Endometrial microvascular endothelial cells (primary cell): ENCODE results near the gene AMOT. TPM values are rescaled to one million over a fixed set of nuclear protein-coding genes. Genes with fewer than 3 reads are reported as not detected.
"Not testable (repeated sequence)": the region's sequence is repeated elsewhere in the genome, so short reads cannot be mapped to it uniquely, and the experiment has no call there.

Experiments
- in situ Hi-C: cut with HindIII; loops from 2 replicates; pipeline ENCODE4 v1.10.0; 2017; ENCODE audit warnings: low sequenced_read_pairs, low pct_unique_long_range_greater_than_20kb; ENCODE audit errors: inconsistent ontology term
- total RNA-seq: library from RNA; depleted of rRNA; stranded (reverse); fragments of >200 nt; gene quantifications from one replicate; pipeline ENCODE4 v1.2.3, GENCODE V29; 2015; ENCODE audit errors: inconsistent ontology term

Gene AMOT
- total RNA-seq = 7.3 TPM

DNA sequence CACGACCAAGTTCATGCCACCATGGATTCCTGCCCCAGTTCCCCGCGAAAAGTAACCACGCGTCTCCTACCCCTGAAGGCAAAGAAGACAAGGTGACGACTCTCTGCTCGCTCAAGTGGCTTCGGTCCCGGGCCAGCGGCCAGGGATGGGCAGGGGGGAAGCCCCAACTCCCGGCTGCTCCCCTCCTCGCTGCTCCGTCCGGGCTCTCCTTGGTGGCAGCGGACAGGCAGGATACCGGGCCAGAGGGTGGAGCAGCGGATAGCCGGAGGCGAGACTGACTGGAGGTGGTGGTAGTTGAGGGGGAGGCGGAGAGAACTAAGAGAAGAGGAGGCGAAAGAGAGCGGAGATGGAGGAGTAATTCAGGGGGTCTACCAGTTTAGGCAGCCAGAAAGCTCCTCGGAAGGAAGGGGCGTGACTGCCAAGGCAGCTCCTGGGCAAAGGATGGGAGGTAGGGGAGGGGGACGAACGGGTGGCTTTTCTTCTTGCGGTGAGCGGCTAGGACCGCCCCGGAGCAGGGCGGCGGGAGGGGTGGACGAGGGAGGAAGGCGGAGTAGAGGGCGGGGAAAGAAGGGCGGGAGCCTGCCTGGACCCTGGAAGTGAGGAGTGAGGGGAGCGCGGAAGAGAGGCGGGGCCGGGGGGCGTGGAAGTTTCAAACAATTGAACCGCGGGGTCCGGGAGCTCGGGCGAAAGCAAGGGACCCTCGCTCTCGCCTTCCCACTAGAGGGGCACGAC lies at the start of gene AMOT:
TSS of gene AMOT (minus strand) at position 450 of the 732 bp plus-strand sequence. CDS start 17,705 bp downstream, outside the sequence.
- in situ Hi-C loops = no loop called here

GRCh38 chrX:112889400-112889799 lies 48.8 kb upstream of the AMOT start:
- in situ Hi-C loops = no loop called here

- in situ Hi-C loops = no loop called here
Measured at GRCh38 chrX:112888916-112889315, 48.3 kb upstream of the AMOT start.

DNA sequence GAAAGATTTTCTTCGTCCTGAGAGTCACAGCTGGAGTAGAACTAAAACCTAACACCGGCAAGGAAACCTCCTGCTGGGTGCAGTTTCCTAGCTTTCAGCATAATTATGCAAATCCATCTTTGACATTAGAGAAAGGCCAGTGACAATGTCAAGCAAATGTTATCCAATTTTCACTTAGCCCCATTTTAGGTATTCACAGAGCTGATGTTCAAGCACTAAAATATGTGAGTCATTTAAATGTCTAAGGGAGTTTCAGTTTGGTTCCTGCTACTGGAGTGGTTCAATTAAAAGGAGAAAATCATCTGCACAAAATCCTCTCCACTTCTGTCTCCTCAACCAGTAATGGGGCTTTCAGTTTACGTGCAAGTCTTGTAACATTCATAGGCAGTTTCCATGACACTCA lies 37.1 kb upstream of the AMOT start:
- in situ Hi-C loops = no loop called here

DNA sequence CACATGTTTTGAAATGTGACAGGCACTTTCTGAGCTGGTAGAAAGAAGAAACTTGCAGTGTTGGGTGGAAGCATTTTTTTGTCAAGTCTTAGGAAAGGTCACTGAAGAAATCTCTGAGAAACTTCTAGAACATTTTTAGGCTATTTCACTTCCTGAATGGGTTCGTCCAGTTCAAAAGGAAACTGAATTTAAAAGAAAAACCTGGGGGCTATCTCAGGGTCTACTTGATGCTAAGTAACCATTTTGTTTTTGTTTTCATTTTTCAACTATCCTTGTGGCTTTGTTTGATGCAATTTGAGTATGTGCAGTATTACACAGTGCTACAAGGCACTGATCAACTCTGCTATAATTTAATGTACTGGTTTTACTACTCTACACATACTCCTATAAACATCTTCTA lies 34.0 kb upstream of the AMOT start:
- in situ Hi-C loops = no loop called here

- in situ Hi-C loops = no loop called here
Measured at GRCh38 chrX:112874175-112874574, 33.5 kb upstream of the AMOT start.

DNA sequence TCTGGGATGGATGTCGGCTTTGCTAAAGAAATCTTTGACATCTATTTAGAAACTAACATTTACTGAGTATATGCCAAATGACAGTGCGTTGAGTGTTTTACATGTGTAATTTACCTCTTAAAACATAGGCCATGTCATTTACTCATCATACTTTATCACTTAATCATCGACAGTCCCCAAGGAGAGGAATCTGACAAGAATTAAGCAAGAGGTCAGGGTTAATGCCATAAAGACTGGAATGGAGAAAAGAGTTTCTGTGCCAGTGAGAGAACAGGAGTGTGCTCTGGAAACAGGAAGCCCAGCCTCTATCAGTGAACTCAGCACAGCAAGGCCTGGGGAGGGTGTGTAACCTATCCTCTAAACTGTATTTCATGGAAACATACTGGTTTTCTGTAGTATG lies 28.0 kb upstream of the AMOT start:
- in situ Hi-C loops = no loop called here

- in situ Hi-C loops = no loop called here
Measured at GRCh38 chrX:112867570-112867969, 26.9 kb upstream of the AMOT start.

DNA sequence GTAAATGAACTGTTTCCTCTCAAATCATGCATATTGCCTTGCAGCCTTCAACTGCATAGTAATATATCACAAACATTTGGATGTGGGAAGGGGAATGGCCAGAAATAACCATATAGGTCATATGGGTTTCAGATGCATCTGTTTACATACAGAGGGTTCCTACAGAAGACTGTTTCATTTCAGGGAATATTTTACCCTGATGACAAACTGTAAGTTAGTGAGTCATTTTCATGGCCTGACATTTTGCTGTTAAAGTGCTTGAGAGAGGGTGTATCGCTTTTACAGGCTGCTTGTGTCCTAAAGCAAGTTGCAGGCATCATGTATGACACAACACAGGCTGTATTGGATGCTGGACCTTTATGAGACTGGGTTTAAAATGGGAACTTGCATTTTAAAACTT lies 25.5 kb upstream of the AMOT start:
- in situ Hi-C loops = no loop called here

DNA sequence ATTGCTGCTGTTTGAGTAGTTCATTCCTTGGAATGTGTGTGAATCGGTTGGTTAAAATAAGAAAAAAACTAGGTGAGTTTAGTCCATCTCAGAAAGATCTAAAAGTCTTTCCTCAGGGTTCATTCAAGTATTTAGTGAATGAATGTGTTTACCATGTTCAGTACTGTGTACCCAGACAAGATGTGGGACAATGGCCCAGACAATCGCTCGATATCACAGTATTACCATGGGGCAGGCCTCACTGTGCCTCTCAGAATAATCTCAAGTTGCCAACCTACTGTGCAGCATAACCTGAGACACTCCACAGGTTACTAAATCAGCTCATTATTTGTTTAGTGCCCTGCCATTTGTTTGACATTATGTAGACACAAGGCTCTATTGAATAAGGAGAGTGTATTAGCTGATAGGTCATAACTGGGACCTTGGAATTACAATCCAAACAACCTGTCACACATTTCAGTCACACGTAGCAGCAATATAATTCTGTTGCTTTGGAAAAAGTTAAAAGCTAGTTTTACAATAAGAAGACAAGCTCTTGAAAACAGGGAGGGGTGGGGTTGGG lies 24.9 kb upstream of the AMOT start:
- in situ Hi-C loops = no loop called here

DNA sequence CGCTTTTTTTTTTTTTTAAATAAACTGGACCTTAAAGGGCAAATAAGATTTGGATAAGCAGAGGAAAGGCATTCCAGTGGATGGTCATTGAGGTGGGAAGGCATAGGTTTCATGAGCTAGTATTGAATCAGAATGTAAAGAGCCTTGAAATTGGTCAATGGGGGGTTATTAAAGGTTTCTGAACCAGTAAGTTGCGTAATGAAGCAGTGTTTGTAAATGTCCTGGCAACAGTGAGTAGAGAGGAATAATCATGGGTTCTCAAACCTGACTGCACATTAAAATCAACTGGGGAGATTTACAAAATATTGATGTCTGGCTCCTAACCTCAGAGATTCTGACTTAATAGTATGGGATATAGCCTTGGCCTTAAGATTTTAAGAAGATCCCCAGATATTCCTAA lies 23.2 kb upstream of the AMOT start:
- in situ Hi-C loops = no loop called here

DNA sequence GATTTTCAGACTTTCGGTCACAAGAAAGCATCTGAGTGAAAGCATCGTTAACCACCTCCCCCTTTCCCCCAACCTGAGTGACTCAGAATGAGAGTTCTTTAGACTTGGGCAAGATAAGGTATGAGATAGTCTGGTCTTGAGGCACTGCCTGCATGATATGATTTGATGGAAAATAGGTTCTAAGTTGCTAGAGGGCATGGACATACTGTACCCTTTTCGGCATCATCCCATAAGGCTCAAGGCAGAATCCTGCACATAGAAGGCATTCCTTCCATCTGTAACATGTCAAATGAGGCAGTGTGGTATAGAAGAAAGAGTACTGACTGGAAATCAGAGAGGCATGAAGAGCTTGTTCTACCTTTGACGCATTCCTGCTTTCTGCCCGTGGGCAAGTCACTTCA lies 16.8 kb upstream of the AMOT start:
- in situ Hi-C loops = no loop called here

DNA sequence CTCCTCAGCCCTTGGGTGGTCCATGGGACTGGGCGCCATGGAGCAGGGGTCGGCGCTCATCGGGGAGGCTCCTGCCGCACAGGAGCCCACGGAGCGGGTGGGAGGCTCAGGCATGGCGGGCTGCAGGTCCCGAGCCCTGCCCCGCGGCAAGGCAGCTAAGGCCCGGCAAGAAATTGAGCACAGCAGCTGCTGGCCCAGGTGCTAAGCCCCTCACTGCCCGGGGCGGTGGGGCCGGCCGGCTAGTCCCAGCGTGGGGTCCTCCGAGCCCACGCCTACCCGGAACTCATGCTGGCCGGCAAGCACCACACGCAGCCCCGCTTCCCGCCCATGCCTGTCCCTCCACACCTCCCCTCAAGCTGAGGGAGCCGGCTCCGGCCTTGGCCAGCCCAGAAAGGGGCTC lies 14.3 kb upstream of the AMOT start:
- in situ Hi-C loops = not testable (repeated sequence)

GRCh38 chrX:112852851-112853250 lies 12.2 kb upstream of the AMOT start:
- in situ Hi-C loops = no loop called here

DNA sequence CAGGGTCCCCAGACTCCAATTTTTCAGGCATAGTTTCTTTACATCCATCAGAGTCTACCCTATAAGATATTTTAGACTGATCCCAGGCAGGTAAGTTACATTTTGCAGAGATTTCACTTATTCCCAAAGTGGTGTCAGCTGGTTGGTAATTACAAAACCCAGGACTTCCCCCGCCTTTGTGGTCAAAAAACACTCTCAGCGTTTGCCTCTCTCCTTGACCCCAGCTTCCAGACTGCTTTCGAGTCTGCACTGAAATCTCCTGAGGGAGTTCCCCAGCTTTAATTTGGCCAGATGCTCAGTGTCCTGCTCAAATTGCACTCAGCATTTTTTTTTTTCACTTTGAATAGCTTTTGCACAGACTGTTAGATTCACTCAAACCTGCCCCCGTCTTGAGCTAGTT lies 11.2 kb upstream of the AMOT start:
- in situ Hi-C loops = no loop called here

- in situ Hi-C loops = no loop called here
Measured at GRCh38 chrX:112851161-112851779, 10.6 kb upstream of the AMOT start.

GRCh38 chrX:112849016-112849415 lies 8.4 kb upstream of the AMOT start:
- in situ Hi-C loops = no loop called here

DNA sequence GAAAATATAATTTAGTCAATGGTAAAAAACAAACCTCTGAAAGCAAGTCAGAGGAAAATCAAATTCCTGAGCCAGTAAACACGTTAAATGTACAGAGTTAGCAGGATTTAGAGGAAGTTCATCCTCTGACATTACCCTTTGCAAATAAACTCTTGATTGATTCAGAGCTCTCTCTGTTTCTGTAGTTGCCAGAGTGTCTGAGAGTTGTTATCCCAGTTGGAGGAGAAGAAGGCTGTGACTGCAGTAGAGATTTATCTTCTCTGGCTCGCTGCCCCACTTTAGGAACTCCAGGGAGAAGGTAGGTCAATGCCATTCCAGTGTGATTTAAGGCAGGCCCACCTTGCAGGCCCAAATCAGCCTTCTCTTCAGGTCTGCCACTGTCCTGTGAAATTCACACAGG lies 6.2 kb upstream of the AMOT start:
- in situ Hi-C loops = no loop called here

DNA sequence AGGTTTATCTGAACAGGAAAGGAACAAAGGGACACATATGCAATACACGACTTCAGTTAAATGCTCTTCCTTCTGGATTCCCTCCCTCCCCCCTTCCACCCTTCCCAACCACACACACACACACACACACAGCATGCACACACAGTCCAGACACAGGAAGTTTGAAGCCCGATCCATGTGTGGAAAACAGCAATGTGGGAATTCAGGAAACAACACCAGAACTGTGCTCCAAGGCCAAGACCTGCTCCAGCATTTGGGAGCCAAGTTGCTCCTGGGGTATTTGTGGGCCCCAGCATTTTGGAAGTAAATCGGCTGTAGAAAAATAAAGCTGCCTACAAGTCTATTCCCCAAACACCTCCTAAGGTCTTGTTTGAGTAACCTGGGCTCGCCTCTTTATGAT lies 5.6 kb upstream of the AMOT start:
- in situ Hi-C loops = no loop called here

DNA sequence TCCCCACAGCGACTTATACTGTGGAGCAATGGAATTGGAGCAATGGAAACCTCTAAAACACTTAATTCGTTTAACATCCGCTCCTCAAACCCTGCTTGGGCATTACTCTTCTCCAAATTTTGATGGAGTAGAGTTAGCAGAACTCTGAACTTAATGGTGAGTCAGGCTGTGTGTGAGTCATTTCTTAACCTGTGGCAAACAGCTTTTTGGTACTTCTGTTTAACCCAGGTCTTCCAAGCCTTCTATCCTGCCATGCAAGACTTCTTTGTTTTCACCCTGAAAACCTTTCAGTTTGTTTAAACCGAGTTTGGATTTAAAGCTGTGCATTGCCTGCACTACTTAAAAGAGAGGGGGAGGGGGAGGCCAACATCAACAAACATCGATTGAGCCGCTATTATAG lies 3.6 kb upstream of the AMOT start:
- in situ Hi-C loops = no loop called here

DNA sequence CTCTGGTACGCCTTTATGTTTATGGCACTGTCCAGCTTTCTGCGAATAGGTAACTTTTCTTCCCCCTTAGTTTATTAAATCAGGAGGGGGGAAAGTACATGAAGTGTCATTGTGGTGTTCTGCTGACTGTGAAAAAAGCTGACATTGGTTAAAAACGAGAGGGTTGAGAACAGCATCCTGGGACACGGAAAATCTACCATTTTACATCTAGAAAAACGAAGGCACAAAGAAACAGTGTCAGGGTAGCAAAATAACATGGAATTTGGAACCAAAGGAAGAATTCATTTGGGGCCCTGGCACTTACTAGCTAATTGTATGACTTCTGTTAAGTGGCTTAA lies 1.2 kb upstream of the AMOT start:
- in situ Hi-C loops = no loop called here
